ENCODE data around the gene PHACTR2. TPM values are rescaled to one million over a fixed set of nuclear protein-coding genes. Genes with fewer than 3 reads are reported as not detected.

Gene PHACTR2
- total and polyA plus RNA-seq, 10 of the 15 experiments (the other 5 are each of a cell fraction or from before 2014, with no cell fraction given) = 1.4 to 19.1 (median 5.3) TPM

DNA sequence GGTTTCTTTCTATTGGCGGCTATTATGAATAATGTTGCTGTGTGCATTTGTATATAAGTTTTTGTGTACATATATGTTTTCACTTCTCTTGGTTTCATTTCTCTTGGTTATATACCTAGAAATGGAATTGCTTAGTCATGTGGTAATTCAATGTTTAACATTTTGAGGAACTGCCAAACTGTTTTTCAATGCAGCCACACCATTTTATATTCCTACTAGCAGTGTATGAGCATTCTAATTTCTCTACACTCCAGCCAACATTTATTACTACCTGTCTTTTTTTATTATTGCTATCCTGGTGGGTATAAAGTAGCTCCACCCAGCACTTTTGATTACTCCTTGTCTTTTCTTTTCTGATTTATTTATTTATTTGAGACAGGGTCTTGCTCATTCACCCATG, 54.8 kb downstream of the PHACTR2 start:
- no peak overlapping the region for H2AFZ ChIP-seq (ENCODE audit: control insufficient read depth, low read depth, low read length)
- POLR2A ChIA-PET = no interaction called here
- no peak for FAIRE-seq
- intact Hi-C loops (cut with micrococcal nuclease; ENCODE audit: unreplicated experiment) (no loop called here), in situ Hi-C loops (cut with MboI) (no loop called here)
- H3K9ac ChIP-seq (ENCODE audit: control insufficient read depth, insufficient read depth, low read length) = no peak overlapping the region
- no peak overlapping the region for H3K4me3 ChIP-seq
- DNase-seq (ENCODE audit: low read depth, low spot score) = no peak
- no peaks in the 10 kb centered on the region for H3K27me3 ChIP-seq (replicated peaks in 1 of 2; ENCODE audit: control insufficient read depth in 2 of 2, insufficient read depth in 2 of 2, low read length in 1 of 2)
- WGBS (ENCODE audit: insufficient coverage, insufficient replicate concordance, low lambda C conversion rate, missing lambda C conversion rate) = 100% methylated on average over 1 of the region's 1 CpG
- no peaks in the 10 kb centered on the region for H3K79me2 ChIP-seq (ENCODE audit: control insufficient read depth, insufficient read depth, low read length)
- no TSS peak for BruUV-seq (replicated peaks)
- RAD21 ChIA-PET (ENCODE audit: unreplicated experiment) = no interaction called here
- H4K20me1 ChIP-seq (ENCODE audit: control insufficient read depth, insufficient read depth) = no peaks in the 10 kb centered on the region
- no peak overlapping the region for H3K4me2 ChIP-seq (ENCODE audit: control insufficient read depth, insufficient read depth)
- TF ChIP-seq RELA (IDR thresholded peaks at IDR 0.05; ENCODE audit: borderline replicate concordance, partially characterized antibody) = no peak
- TF ChIP-seq, protein P1, sequence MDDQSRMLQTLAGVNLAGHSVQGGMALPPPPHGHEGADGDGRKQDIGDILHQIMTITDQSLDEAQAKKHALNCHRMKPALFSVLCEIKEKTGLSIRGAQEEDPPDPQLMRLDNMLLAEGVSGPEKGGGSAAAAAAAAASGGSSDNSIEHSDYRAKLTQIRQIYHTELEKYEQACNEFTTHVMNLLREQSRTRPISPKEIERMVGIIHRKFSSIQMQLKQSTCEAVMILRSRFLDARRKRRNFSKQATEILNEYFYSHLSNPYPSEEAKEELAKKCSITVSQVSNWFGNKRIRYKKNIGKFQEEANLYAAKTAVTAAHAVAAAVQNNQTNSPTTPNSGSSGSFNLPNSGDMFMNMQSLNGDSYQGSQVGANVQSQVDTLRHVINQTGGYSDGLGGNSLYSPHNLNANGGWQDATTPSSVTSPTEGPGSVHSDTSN (IDR thresholded peaks at IDR 0.05; ENCODE audit: insufficient replicate concordance, low read depth, low read length) = no peak
- no peak for TF ChIP-seq ETV6 (conservative IDR thresholded peaks at IDR 0.05 in 1 of 2, IDR thresholded peaks at IDR 0.05 in 1 of 2; ENCODE audit: borderline replicate concordance in 1 of 2, low read depth in 1 of 2)
- no peak for TF ChIP-seq BMI1 (IDR thresholded peaks at IDR 0.05; ENCODE audit: borderline replicate concordance)
- H3K9me3 ChIP-seq (replicated peaks; ENCODE audit: control insufficient read depth, insufficient read depth, low read length) = no peaks in the 10 kb centered on the region
- no peaks in the 10 kb centered on the region for H3K4me1 ChIP-seq (ENCODE audit: control insufficient read depth, insufficient read depth, low read length)
- no peaks in the 10 kb centered on the region for H3K36me3 ChIP-seq (ENCODE audit: control insufficient read depth in 2 of 2, insufficient read depth in 2 of 2, low read length in 1 of 2)
- ATAC-seq = no peak
- no peak overlapping the region for H3K27ac ChIP-seq (ENCODE audit: control insufficient read depth, insufficient read depth)
- CTCF ChIA-PET = no interaction called here
- SMC1A ChIA-PET (ENCODE audit: uncharacterized antibody, unreplicated experiment) = no interaction called here

DNA sequence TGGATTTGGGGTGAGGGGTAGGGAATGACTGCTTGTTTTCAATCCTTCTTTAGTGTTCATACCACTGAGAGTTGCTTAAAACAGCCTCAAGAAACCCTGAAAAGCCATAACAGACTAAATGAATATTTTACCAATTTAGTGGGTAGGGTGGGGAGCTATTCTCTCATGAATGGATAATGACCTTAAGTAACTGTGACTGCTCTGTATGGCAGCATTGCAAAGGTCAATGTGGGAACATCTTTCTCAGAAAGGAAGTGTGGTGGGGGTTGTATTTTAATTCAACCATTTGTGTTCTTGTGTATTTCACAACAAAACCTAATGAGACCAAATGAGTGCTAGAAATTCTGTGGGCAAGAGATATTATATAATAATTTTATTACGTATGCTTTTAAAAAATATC, 55.7 kb downstream of the PHACTR2 start:
- in situ Hi-C loops (cut with MboI) = no loop called here
- intact Hi-C loops (cut with micrococcal nuclease; ENCODE audit: unreplicated experiment) = no loop called here
- FAIRE-seq = no peak
- TF ChIP-seq, protein P2, sequence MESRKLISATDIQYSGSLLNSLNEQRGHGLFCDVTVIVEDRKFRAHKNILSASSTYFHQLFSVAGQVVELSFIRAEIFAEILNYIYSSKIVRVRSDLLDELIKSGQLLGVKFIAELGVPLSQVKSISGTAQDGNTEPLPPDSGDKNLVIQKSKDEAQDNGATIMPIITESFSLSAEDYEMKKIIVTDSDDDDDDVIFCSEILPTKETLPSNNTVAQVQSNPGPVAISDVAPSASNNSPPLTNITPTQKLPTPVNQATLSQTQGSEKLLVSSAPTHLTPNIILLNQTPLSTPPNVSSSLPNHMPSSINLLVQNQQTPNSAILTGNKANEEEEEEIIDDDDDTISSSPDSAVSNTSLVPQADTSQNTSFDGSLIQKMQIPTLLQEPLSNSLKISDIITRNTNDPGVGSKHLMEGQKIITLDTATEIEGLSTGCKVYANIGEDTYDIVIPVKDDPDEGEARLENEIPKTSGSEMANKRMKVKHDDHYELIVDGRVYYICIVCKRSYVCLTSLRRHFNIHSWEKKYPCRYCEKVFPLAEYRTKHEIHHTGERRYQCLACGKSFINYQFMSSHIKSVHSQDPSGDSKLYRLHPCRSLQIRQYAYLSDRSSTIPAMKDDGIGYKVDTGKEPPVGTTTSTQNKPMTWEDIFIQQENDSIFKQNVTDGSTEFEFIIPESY (IDR thresholded peaks at IDR 0.05) = no peak
- TF ChIP-seq, protein P3, sequence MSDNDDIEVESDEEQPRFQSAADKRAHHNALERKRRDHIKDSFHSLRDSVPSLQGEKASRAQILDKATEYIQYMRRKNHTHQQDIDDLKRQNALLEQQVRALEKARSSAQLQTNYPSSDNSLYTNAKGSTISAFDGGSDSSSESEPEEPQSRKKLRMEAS (IDR thresholded peaks at IDR 0.05; ENCODE audit: low read depth, low read length) = no peak
- TF ChIP-seq SRF (IDR thresholded peaks at IDR 0.05; ENCODE audit: low read depth in 2 of 2, low read length in 2 of 2) (no peak), FOXK2 (IDR thresholded peaks at IDR 0.05) (no peak), MYC (IDR thresholded peaks at IDR 0.05; ENCODE audit: insufficient read depth, insufficient read length, insufficient replicate concordance, low read length, severe bottlenecking) (no peak), IRF4 (IDR thresholded peaks at IDR 0.05; ENCODE audit: low read depth, low read length) (no peak)
- TF ChIP-seq, protein P4, sequence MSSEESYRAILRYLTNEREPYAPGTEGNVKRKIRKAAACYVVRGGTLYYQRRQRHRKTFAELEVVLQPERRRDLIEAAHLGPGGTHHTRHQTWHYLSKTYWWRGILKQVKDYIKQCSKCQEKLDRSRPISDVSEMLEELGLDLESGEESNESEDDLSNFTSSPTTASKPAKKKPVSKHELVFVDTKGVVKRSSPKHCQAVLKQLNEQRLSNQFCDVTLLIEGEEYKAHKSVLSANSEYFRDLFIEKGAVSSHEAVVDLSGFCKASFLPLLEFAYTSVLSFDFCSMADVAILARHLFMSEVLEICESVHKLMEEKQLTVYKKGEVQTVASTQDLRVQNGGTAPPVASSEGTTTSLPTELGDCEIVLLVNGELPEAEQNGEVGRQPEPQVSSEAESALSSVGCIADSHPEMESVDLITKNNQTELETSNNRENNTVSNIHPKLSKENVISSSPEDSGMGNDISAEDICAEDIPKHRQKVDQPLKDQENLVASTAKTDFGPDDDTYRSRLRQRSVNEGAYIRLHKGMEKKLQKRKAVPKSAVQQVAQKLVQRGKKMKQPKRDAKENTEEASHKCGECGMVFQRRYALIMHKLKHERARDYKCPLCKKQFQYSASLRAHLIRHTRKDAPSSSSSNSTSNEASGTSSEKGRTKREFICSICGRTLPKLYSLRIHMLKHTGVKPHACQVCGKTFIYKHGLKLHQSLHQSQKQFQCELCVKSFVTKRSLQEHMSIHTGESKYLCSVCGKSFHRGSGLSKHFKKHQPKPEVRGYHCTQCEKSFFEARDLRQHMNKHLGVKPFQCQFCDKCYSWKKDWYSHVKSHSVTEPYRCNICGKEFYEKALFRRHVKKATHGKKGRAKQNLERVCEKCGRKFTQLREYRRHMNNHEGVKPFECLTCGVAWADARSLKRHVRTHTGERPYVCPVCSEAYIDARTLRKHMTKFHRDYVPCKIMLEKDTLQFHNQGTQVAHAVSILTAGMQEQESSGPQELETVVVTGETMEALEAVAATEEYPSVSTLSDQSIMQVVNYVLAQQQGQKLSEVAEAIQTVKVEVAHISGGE (CRISPR knock-in tag; IDR thresholded peaks at IDR 0.05) = no peak

More for the DNA sequence above, 55.7 kb downstream of the PHACTR2 start:
- H4K20me1 ChIP-seq (ENCODE audit: control insufficient read depth, insufficient read depth) = no peaks in the 10 kb centered on the region
- DNase-seq (ENCODE audit: low read depth, low spot score) (no peak), ATAC-seq (no peak)
- no TSS peak for BruUV-seq (replicated peaks)
- POLR2A ChIA-PET = no interaction called here
- H3K36me3 ChIP-seq (ENCODE audit: control insufficient read depth in 2 of 2, insufficient read depth in 2 of 2, low read length in 1 of 2) = no peaks in the 10 kb centered on the region
- SMC1A ChIA-PET (ENCODE audit: uncharacterized antibody, unreplicated experiment) = no interaction called here
- RAD21 ChIA-PET (ENCODE audit: unreplicated experiment) = no interaction called here
- H3K79me2 ChIP-seq (ENCODE audit: control insufficient read depth, insufficient read depth, low read length) = no peaks in the 10 kb centered on the region
- H3K4me2 ChIP-seq (ENCODE audit: control insufficient read depth, insufficient read depth) = no peak overlapping the region
- H3K27ac ChIP-seq (ENCODE audit: control insufficient read depth, insufficient read depth) = no peak overlapping the region
- WGBS (ENCODE audit: insufficient coverage, insufficient replicate concordance, low lambda C conversion rate, missing lambda C conversion rate) = 91% methylated on average over 1 of the region's 1 CpG
- H3K27me3 ChIP-seq (replicated peaks in 1 of 2; ENCODE audit: control insufficient read depth in 2 of 2, insufficient read depth in 2 of 2, low read length in 1 of 2) = no peaks in the 10 kb centered on the region
- no peaks in the 10 kb centered on the region for H3K9me3 ChIP-seq (replicated peaks; ENCODE audit: control insufficient read depth, insufficient read depth, low read length)
- no peak overlapping the region for H2AFZ ChIP-seq (ENCODE audit: control insufficient read depth, low read depth, low read length)
- CTCF ChIA-PET = no interaction called here
- no peak overlapping the region for H3K9ac ChIP-seq (ENCODE audit: control insufficient read depth, insufficient read depth, low read length)
- H3K4me1 ChIP-seq (ENCODE audit: control insufficient read depth, insufficient read depth, low read length) = no peaks in the 10 kb centered on the region
- H3K4me3 ChIP-seq = no peak overlapping the region
